CD4-positive, alpha-beta T cell (primary cell): ENCODE results near the gene MAP3K12. TPM values are rescaled to one million over a fixed set of nuclear protein-coding genes. Genes with fewer than 3 reads are reported as not detected.
"Not testable (repeated sequence)": the region's sequence is repeated elsewhere in the genome, so short reads cannot be mapped to it uniquely, and the experiment has no call there.

Experiments
- ATAC-seq: fragments of 200-7000 bp; cut with Tn5 transposase; one replicate; pipeline ENCODE4 v1.10.0; 2022; ENCODE audit warnings: mild to moderate bottlenecking; ENCODE audit not compliant: poor library complexity
- CTCF ChIA-PET: fragments of 350-600 bp; sonication (Branson Sonifier 250); formaldehyde crosslinking; loops from one replicate; lab custom pipeline; 2021; ENCODE audit warnings: antibody characterized with exemption, inconsistent platforms; lab: Charles Lee
- POLR2A ChIA-PET: fragments of 350-600 bp; sonication (Branson Sonifier 250); formaldehyde crosslinking; loops from one replicate; lab custom pipeline; 2021; ENCODE audit warnings: antibody characterized with exemption, inconsistent platforms; lab: Charles Lee
- DNase-seq, 14 experiments: peaks; one replicate each; pipeline ENCODE4 v3.0.0-alpha.2; 2013 to 2020; ENCODE audit warnings: mixed read lengths in 2 of 14
- H3K27ac ChIP-seq, 2 donors: one replicate each; pipeline versions ENCODE4 v1.5.1 to v1.7.0; 2013; ENCODE audit warnings: low read length in 2 of 2, low read depth in 1 of 2, mild to moderate bottlenecking in 1 of 2
- H3K27me3 ChIP-seq, 2 experiments: 1 replicate in 1 of 2; 2 replicates in 1 of 2; pipeline versions ENCODE4 v1.6.1 to v1.7.0; 2013; ENCODE audit warnings: low read length in 2 of 2, control low read depth in 1 of 2, mild to moderate bottlenecking in 1 of 2, moderate library complexity in 1 of 2; ENCODE audit not compliant: insufficient read depth in 2 of 2, control insufficient read depth in 1 of 2
- H3K36me3 ChIP-seq: one replicate; pipeline ENCODE4 v1.6.1; 2013; ENCODE audit warnings: low read length, control low read depth; ENCODE audit not compliant: insufficient read depth
- H3K4me1 ChIP-seq: one replicate; pipeline ENCODE4 v1.6.1; 2013; ENCODE audit warnings: low read length, control low read depth; ENCODE audit not compliant: insufficient read depth
- H3K4me3 ChIP-seq: one replicate; pipeline ENCODE4 v1.5.1; 2013; ENCODE audit warnings: mild to moderate bottlenecking, low read length, moderate library complexity
- H3K9me3 ChIP-seq, 2 experiments: 1 replicate in 1 of 2; 2 replicates in 1 of 2; pipeline versions ENCODE4 v1.6.1 to v1.7.0; 2013; ENCODE audit warnings: low read length in 2 of 2, mild to moderate bottlenecking in 2 of 2, control low read depth in 1 of 2, moderate library complexity in 1 of 2; ENCODE audit not compliant: control insufficient read depth in 1 of 2, insufficient read depth in 1 of 2
- H3K27ac Mint-ChIP-seq: one replicate; pipeline ENCODE4 v1.8.0; 2020; ENCODE audit warnings: mixed read lengths
- H3K27me3 Mint-ChIP-seq: one replicate; pipeline ENCODE4 v1.8.0; 2021; ENCODE audit warnings: mixed read lengths
- H3K36me3 Mint-ChIP-seq: one replicate; pipeline ENCODE4 v1.8.0; 2021; ENCODE audit warnings: low read depth, mixed read lengths
- H3K4me1 Mint-ChIP-seq: one replicate; pipeline ENCODE4 v1.8.0; 2021; ENCODE audit warnings: low read depth, mixed read lengths
- H3K4me3 Mint-ChIP-seq: one replicate; pipeline ENCODE4 v1.8.0; 2020; ENCODE audit warnings: mild to moderate bottlenecking, mixed read lengths
- H3K9me3 Mint-ChIP-seq: one replicate; pipeline ENCODE4 v1.8.0; 2020; ENCODE audit warnings: mixed read lengths
- CTCF ChIP-seq: fragments of 200-600 bp; IDR thresholded peaks from one replicate; pipeline ENCODE4 v1.8.0; 2022; ENCODE audit warnings: antibody characterized with exemption, mild to moderate bottlenecking
- intact Hi-C, 2 experiments: fragments of 100-400 bp; cut with DNase I in 1 of 2; cut with micrococcal nuclease in 1 of 2; formaldehyde crosslinking; loops; one replicate each; pipeline versions ENCODE4 v1.15.1 to v1.9.0; 2023 to 2025; cut with DNase I, micrococcal nuclease
- total RNA-seq, 174 experiments: library from RNA in 2 of 174; stranded (reverse) in 2 of 174; gene quantifications; one replicate each; pipeline ENCODE4 v1.2.3 and lab custom pipeline; 2021 to 2026

Gene MAP3K12
- total RNA-seq, 2 experiments from 2014 or later: 12.6 to 15.2 TPM

GRCh38 chr12:53481939-53482586 lies 17.2 kb downstream of the MAP3K12 start:
- ATAC-seq (peak; percentile 73), DNase-seq (peak in 2 of 14 experiments; percentile 50 to 59)
- peaks cover 83% of the 10 kb centered on the region for H3K36me3 Mint-ChIP-seq
- Histone ChIP-seq H3K9me3 (no peaks in the 10 kb centered on the region), H3K4me1 (peaks cover 7% of the 10 kb centered on the region), H3K4me3 (no peak overlapping the region), H3K27me3 (no peaks in the 10 kb centered on the region), H3K27ac (no peak overlapping the region), H3K36me3 (peaks cover 95% of the 10 kb centered on the region)
- CTCF ChIA-PET: interaction anchor here (0.6 to 2.4 kb wide), 5 partner anchors 9 to 146 kb away, joined by 3 to 9 read pairs (median 3); no protein-coding TSS in a partner anchor
- peak overlapping the region; percentile 57 for H3K27ac Mint-ChIP-seq
- intact Hi-C loops: no loop called here
- no peak for TF ChIP-seq CTCF
- H3K9me3 Mint-ChIP-seq: no peaks in the 10 kb centered on the region
- peaks cover 12% of the 10 kb centered on the region for H3K4me1 Mint-ChIP-seq
- no peaks in the 10 kb centered on the region for H3K27me3 Mint-ChIP-seq
- peak overlapping the region; percentile 6 for H3K4me3 Mint-ChIP-seq
- POLR2A ChIA-PET: interaction anchor here (0.9 to 3.6 kb wide), 8 partner anchors 9 to 102 kb away, joined by 3 to 24 read pairs (median 4); partner anchors contain the start of genes MAP3K12, SP1 and TARBP2

DNA sequence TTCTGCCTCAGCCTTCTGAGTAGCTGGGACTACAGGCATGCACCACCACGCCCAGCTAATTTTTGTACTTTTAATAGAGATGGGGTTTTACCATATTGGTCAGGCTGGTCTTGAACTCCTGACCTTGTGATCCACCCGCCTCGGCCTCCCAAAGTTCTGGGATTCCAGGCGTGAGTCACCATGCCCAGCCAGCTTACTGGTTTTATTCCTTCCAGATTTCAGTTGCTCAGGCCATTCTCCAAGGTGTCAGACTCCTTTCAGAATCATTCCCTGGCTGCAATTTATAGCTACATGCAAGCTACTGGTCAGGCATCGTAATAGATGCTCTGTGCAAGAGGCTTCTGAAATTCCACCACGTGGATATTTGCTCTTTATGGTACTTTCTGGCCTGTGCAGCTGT lies 17.8 kb downstream of the MAP3K12 start:
- intact Hi-C loops, H3K9me3 ChIP-seq, H3K4me3 ChIP-seq, H3K4me3 Mint-ChIP-seq, H3K27me3 ChIP-seq, H3K4me1 ChIP-seq, H3K27me3 Mint-ChIP-seq, ATAC-seq, H3K27ac Mint-ChIP-seq, H3K27ac ChIP-seq, DNase-seq, H3K9me3 Mint-ChIP-seq: not testable (repeated sequence)
- peaks cover 95% of the 10 kb centered on the region for H3K36me3 ChIP-seq
- ChIA-PET CTCF (interaction anchor here (0.6 to 2.4 kb wide), 5 partner anchors 9 to 147 kb away, joined by 3 to 9 read pairs (median 3); no protein-coding TSS in a partner anchor), POLR2A (interaction anchor here (0.9 to 3.6 kb wide), 7 partner anchors 8 to 102 kb away, joined by 3 to 24 read pairs (median 4); partner anchors contain the start of genes MAP3K12, SP1 and TARBP2)
- Mint-ChIP-seq H3K4me1 (peaks cover 18% of the 10 kb centered on the region), H3K36me3 (peaks cover 89% of the 10 kb centered on the region)

DNA sequence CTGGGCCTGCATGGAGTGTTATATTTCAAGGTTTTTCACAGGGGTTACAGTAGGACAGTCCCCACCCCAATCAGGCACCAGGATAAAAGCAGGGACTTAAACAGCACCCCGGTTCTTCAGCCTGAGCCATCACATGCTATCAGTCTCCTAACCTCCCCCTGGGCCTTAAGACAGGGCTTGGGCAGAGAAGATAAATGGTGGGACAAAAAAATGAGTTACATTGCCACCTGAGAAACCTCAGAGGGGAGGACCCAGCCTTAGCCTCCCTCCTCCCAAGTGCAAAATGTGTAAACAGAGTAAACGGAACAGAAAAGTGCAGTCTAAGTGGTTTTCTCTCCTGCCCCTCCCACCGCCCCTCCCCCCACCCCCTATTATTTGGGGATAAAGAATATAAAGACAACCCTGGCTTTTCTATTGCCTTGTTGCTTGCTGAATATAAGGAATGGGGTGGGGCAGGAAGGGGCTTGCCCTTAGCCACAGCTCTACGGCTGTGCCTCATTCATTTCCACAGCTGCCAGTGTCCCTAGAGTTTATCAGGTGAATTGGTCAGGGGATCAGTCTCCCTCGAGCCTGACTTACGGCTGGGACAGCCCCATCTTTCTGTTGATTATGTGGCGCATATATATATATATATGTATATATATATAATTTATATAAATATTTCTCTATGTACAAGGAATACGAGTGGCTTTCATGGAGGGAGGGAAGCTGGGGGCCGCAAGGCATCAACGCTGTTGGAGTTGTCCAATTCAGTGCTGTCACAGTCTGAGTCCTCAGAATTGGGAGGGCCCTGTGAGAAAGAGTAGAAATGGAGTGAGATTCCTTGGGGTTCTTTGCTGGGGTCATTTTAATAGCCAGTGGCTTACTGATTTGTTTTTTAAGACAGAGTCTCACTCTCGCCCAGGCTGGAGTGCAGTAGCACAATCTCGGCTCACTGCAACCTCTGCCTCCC lies 18.5 kb downstream of the MAP3K12 start:
- CTCF ChIA-PET: interaction anchor here (1.1 to 2.4 kb wide), 2 partner anchors 8 to 28 kb away, joined by 3 to 9 read pairs; no protein-coding TSS in a partner anchor
- Histone ChIP-seq H3K36me3 (peaks cover 95% of the 10 kb centered on the region), H3K27ac (no peak overlapping the region), H3K9me3 (no peaks in the 10 kb centered on the region), H3K4me3 (no peak overlapping the region), H3K27me3 (no peaks in the 10 kb centered on the region), H3K4me1 (peaks cover 3% of the 10 kb centered on the region)
- no peaks in the 10 kb centered on the region for H3K9me3 Mint-ChIP-seq
- no peaks in the 10 kb centered on the region for H3K27me3 Mint-ChIP-seq
- peaks cover 24% of the 10 kb centered on the region for H3K4me1 Mint-ChIP-seq
- no peak overlapping the region for H3K4me3 Mint-ChIP-seq
- intact Hi-C loops: no loop called here
- no peak for ATAC-seq
- H3K27ac Mint-ChIP-seq: no peak overlapping the region
- peaks cover 95% of the 10 kb centered on the region for H3K36me3 Mint-ChIP-seq
- POLR2A ChIA-PET: interaction anchor here (1.2 to 3.6 kb wide), 2 partner anchors 19 to 101 kb away, joined by 3 to 24 read pairs; partner anchors contain the start of genes MAP3K12, SP1 and TARBP2
- DNase-seq: no peak
- no peak for TF ChIP-seq CTCF
